Posterior vena cava (tissue), 2 donors: Measurements from ENCODE around the gene RFC1. TPM values are rescaled to one million over a fixed set of nuclear protein-coding genes. Genes with fewer than 3 reads are reported as not detected.
A peak's percentile ranks its signal among the peaks of the same experiment; 100 is the strongest.
"Not testable (repeated sequence)": the region's sequence is repeated elsewhere in the genome, so short reads cannot be mapped to it uniquely, and the experiment has no call there.

ENCODE experiments used
- DNase-seq: peaks from one replicate; pipeline ENCODE4 v3.0.0-alpha.2; 2020; ENCODE audit warnings: low spot score
- intact Hi-C, 2 donors: fragments of 100-400 bp; cut with DNase I; formaldehyde crosslinking; loops; one replicate each; pipeline versions ENCODE4 v1.14.1 to v1.14.2; 2022 to 2023
- long read RNA-seq, 2 donors: library from polyadenylated mRNA; unstranded; transcript quantifications; one replicate each; pipeline ENCODE4 v2.0.0, GENCODE V29; 2020 to 2021
- total RNA-seq, 2 donors: library from RNA; stranded (reverse); fragmentation: NEBNext Ultra II Directional; extraction: Animal tissue kit (Norgen Biotek cat#: 25700); gene quantifications; one replicate each; pipeline ENCODE4 v1.2.1, GENCODE V29; 2021
- donor health status: DM: yes; HTN: yes; CAD: no.
- donor health status: DM: yes; HTN: yes; CAD: no.

The RFC1 gene
- 10 to 100 TPM; 33.1 to 40.4 TPM for total RNA-seq
- long read RNA-seq, donor 1, full-length matches to known transcripts = 2 of 14 reads
- long read RNA-seq, donor 1, partial matches to known transcripts = 8 of 14 reads
- long read RNA-seq, donor 1, other reads (novel, unspliced or antisense) = 4 of 14 reads
- long read RNA-seq, donor 2, partial matches to known transcripts = 56 of 61 reads
- long read RNA-seq, donor 2, other reads (novel, unspliced or antisense) = 5 of 61 reads

- intact Hi-C loops = no loop called here
Observed at GRCh38 chr4:39365830-39366771, at the start of gene RFC1. Gene RFC1 (minus strand): TSS chr4:39366362. CDS start chr4:39366241, 121 bp downstream.

GRCh38 chr4:39415678-39416283, 49.6 kb upstream of the RFC1 start:
- intact Hi-C loops = no loop called here
- DNase-seq = no peak

More at GRCh38 chr4:39365830-39366771, at the start of gene RFC1:
- DNase-seq = peak; percentile 98

GRCh38 chr4:39411561-39411960, 45.4 kb upstream of the RFC1 start:
- intact Hi-C loops, DNase-seq: not testable (repeated sequence)

DNA sequence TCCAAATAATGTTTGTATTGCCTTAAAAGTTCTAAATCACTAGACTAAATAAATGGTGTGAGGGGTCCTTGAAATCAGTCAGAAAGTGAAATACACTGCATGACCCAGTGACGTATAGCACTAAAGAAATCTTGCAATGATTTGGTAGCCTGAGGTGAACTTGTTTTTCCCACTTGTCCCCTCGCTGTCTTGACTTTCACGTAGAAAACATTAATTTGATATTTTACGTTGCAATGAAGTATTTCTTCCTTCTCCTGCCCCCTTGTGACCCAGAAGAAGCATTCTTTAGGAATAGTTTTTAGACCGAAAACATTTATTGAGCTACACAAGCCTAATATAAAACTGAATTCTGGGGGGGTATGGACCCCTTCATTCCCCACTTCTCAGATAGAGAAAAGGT, 44.3 kb upstream of the RFC1 start:
- intact Hi-C loops = no loop called here
- DNase-seq = no peak

- DNase-seq = no peak
- intact Hi-C loops = no loop called here
Observed at GRCh38 chr4:39407584-39407885, 41.4 kb upstream of the RFC1 start.

DNA sequence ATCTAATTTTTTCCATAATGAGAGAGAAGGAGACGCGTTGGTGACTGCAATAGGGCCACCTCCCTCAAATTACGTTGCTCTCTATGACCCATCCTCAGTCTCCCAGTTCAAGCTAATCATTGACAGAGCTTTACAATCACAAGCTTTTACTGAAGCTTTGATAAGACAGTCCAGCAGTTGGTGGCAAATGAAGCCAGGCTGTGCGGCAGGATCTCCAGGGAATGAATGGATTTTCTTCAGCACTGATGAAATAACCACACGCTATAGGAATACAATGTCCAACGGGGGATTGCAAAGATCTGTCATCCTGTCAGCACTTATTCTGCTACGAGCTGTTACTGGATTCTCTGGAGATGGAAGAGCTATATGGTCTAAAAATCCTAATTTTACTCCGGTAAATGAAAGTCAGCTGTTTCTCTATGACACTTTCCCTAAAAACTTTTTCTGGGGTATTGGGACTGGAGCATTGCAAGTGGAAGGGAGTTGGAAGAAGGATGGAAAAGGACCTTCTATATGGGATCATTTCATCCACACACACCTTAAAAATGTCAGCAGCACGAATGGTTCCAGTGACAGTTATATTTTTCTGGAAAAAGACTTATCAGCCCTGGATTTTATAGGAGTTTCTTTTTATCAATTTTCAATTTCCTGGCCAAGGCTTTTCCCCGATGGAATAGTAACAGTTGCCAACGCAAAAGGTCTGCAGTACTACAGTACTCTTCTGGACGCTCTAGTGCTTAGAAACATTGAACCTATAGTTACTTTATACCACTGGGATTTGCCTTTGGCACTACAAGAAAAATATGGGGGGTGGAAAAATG, 40.8 kb upstream of the RFC1 start, which contains the start of gene KLB:
Gene KLB, plus strand, starts transcription at position 168 of the 821 bp plus-strand sequence. Its CDS starts 20 bp downstream, at position 188.
- intact Hi-C loops = no loop called here
- no peak for DNase-seq

DNA sequence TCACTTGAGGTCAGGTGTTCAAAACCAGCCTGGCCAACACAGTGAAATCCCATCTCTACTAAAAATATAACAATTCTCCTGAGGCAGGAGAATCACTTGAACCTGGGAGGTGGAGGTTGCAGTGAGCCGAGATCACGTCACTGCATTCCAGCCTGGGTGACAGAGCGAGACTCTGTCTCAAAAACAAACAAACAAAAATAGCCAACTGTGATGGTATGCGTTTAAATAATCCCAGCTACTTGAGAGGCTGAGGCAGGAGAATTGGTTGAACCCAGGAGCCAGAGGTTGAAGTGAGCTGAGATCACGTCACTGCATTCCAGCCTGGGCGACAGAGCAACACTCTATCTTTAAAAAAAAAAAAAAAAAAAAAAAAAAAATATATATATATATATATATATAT, 35.5 kb upstream of the RFC1 start:
- DNase-seq = not testable (repeated sequence)
- intact Hi-C loops = loop anchor here in 1 of 2 donors (2.0 kb wide), 1 partner anchor 55 kb away; no protein-coding TSS in a partner anchor

DNA sequence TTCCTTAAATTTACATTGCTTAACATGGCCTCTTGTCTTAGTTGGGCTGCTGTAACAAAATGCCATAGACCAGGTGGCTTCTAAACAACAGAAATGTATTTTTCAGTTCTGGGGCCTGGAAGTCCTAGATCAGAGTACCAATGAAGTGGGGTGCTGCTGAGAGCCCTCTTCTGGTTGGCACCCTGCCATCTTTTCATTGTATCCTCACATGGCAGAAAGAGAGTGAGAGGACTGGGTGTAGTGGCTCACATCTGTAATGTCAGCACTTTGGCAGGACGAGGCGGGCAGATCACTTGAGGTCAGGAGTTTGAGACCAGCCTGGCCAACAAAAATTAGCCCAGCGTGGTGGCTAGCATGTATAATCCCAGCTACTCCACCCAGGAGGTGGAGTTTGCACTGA, 28.5 kb upstream of the RFC1 start:
- intact Hi-C loops = no loop called here
- no peak for DNase-seq

DNA sequence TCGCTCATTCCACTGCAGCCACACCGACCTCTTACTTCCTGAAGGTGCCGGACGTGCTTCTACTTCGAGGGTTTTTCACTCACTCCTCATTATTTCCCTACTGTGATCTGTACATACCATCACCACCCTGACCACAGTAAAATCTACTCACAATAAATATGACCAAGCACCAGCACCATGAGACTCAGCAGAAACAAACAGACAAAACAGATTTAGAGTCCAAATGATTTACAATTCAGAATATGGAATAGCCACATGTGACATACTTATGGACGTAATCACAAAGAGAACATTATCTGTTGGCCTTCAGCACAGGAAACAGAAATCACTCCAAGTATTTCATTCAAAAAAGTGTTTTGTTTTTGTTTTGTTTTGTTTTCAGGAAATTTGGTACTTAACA, 24.4 kb upstream of the RFC1 start:
- intact Hi-C loops = no loop called here
- DNase-seq = no peak

DNA sequence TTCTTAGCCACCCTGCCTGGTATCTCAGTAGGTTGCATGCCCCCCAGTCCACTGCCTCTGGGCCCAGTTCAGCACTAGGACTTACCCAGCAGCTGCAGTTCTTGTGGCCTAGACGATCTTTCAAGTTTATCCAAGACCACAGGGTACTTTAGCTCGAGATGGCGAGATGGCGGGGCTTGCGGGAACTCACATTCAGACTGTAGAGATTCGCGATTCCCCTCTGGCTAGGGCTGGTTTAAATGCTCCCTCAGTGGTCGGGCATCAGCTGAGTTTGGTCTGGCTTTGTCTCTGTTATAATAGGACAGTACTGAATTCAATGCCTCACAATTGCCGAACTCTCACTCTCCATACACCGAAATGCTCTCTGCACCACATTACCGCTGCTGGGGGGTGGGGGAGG, 18.4 kb upstream of the RFC1 start:
- intact Hi-C loops = no loop called here
- DNase-seq = no peak

DNA sequence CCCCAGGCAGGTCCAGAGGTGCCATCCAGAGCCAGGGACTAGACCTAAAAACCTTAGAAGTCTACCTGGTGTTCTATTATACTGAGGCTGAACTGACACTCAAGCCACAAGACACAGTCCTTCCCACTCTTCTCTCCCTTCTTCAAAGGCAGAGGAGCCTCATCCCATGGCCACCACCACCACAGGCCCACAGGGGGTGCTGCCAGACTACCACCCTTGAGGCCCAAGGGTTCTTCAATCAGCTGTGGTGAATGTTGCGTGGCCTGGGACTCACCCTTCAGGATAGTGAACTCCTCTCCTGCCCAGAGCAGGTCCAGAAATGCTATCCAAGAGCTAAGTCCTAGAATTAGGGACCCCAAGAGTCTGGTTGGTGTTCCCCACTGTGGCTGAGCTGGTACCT, 17.5 kb upstream of the RFC1 start:
- no peak for DNase-seq
- intact Hi-C loops = no loop called here

DNA sequence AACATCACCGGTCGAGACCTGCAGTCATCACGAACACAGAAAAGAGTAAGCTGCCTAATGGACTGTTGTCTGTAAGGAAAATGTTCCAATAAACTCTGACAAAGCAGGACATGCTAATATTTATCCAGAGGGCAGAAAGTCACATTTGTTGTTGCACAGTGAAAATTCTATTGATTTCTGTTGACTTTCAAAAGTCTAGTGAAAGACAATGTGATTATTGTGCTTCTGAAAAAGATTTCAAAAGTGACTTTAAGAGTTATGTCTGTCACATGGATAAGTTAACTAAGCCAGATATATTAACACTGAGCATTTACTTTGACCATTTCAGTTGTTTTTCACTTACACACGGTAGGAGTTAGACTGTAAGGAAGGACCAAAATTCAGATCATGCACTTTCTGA, 9.3 kb upstream of the RFC1 start:
- intact Hi-C loops = no loop called here
- DNase-seq = no peak

GRCh38 chr4:39371209-39371608, 5.0 kb upstream of the RFC1 start:
- intact Hi-C loops, DNase-seq: not testable (repeated sequence)

DNA sequence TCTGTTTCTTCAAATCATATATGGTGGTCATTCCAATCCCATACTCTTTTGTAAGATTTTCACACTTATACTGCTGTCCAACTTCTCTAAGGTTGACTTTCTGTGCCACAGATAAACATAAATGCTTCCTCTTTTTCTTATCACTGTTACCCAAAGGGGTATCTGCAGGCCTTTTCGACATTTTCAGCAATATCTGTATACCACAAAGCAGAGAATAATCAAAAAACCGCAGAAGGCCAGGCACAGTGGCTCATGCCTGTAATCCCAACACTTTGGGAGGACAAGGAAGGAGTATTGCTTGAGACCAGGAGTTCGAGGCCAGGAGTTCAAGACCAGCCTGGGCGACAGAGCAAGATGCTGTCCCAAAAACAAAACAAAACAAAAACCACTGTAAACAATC, 3.1 kb upstream of the RFC1 start:
- intact Hi-C loops = no loop called here

GRCh38 chr4:39367166-39367565, 1.0 kb upstream of the RFC1 start:
- intact Hi-C loops = no loop called here
- no peak for DNase-seq

More for the DNA sequence above, 3.1 kb upstream of the RFC1 start:
- no peak for DNase-seq

- intact Hi-C loops = no loop called here
- DNase-seq = no peak
Observed at GRCh38 chr4:39365360-39365759, 802 bp downstream of the RFC1 start.

- intact Hi-C loops = no loop called here
Observed at GRCh38 chr4:39363773-39364393, 2.3 kb downstream of the RFC1 start.

GRCh38 chr4:39362827-39363226, 3.3 kb downstream of the RFC1 start:
- DNase-seq = no peak
- intact Hi-C loops = no loop called here

More at GRCh38 chr4:39363773-39364393, 2.3 kb downstream of the RFC1 start:
- no peak for DNase-seq

GRCh38 chr4:39360611-39361010, 5.6 kb downstream of the RFC1 start:
- DNase-seq, intact Hi-C loops: not testable (repeated sequence)
